Left colon (tissue), 2 donors: ENCODE results near the gene BTBD1. TPM values are rescaled to one million over a fixed set of nuclear protein-coding genes. Genes with fewer than 3 reads are reported as not detected.

Source experiments
- ATAC-seq: fragments of 200-7000 bp; cut with Tn5 transposase; one replicate; pipeline ENCODE4 v1.9.1; 2020; ENCODE audit warnings: mild to moderate bottlenecking, moderate library complexity
- DNase-seq, 2 donors: peaks; one replicate each; pipeline ENCODE4 v3.0.0-alpha.2; 2020
- intact Hi-C, 2 donors: fragments of 100-400 bp; cut with DNase I in 1 of 2; cut with micrococcal nuclease in 1 of 2; formaldehyde crosslinking; loops; one replicate each; pipeline versions ENCODE4 v1.11.2 to v1.14.0; 2022; cut with DNase I, micrococcal nuclease
- long read RNA-seq: library from polyadenylated mRNA; unstranded; transcript quantifications from one replicate; pipeline ENCODE4 v2.0.0, GENCODE V29; 2021
- total RNA-seq, 2 donors: library from RNA; stranded (reverse); fragmentation: NEBNext Ultra II Directional; extraction: Animal tissue kit (Norgen Biotek cat#: 25700); gene quantifications; one replicate each; pipeline ENCODE4 v1.2.1, GENCODE V29; 2021
- donor health status: DM: no; HTN: no; CAD: no.
- donor health status: DM: yes; HTN: yes; CAD: no.

Gene BTBD1
- 10 to 100 TPM; 62.8 to 70.1 TPM for total RNA-seq
- long read RNA-seq, transcript BTBD1-201 (8 exons, 3,297 nt) = major isoform, 194 of 220 reads
- long read RNA-seq, partial matches to known transcripts = 6 of 220 reads
- long read RNA-seq, other reads (novel, unspliced or antisense) = 19 of 220 reads

DNA sequence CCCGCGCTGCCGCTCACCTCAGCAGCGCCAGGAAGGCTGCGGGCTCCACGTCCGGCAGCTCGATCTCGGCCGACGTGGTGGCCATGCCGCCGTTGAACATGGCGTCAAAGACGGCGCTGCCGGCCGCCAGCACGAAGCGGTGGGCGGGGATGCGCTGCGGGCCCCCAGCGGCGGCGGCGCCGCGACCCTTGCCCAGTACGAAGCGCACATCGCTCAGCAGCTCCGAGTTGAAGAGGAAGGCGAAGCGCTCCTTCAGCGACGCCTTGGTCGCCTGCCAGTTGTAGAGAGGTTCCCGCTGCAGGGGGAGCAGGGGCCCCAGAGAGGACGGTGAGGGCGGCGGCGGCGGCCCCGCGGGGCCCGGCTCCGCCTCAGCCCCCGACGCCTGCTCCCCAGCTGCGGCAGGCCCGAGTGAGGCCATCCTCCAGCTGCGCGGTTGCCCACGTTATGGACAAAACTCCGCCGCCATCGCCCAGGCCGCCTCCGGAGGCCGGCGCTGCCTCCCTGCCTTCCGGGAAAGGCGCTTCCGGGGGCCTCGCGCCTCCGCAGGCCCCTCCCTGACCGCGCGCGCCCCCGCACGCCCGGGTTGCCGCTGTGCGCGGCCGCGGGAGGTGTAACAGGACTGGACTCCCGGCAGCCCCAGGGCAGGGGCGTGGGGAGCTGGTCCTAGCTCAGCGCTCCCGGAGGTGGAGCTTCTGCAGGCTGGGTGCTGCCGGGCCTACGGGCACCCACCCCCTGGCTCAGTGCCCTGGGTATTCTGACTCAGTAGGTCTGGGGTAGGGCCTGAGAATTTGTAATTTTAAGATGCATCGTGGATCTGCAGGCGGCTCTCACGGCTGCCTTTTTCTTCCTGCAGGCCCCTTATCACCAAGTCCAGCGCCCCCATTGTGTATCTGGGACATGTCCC, at the start of gene BTBD1:
TSS of gene BTBD1 (minus strand) at position 519 of the 904 bp plus-strand sequence. CDS start at position 418, 101 bp downstream.
- peak; percentile 92 to 96 for DNase-seq
- ATAC-seq = peak; percentile 98
- intact Hi-C loops = no loop called here

DNA sequence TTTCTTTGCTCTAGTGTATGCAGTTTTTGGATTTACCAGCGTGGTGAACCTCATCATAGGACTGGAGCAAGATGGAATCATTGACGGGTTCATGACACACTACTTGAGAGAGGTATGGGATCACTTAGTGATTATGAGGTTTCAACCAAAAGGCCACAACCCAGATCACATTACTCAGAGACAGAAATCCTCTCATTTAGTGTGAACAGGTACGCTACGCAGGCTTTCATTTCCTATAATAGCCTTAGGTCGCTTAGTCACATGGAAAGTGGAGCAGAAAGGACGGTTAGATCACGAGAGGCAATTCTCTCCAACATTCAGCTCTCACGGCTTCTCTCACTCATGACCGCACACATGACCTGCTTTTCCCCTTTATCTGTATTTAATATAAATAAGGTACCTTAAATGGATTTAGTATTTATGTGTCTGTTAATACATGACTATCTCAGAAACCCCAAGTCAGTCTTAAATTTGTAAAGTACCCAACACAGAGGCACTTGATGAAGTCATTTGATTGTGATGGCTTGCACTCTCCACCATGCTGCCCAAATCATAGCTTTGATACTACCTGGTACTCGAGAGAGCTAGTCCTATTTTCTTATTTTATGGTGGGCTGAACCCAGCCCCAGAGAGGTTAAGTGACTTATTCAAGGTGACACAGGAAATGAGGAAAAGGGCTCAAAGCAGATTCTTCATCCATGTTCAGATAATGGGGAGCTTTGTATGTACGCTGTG, 48.9 kb upstream of the BTBD1 start:
- DNase-seq (no peak), ATAC-seq (no peak)
- intact Hi-C loops = no loop called here

DNA sequence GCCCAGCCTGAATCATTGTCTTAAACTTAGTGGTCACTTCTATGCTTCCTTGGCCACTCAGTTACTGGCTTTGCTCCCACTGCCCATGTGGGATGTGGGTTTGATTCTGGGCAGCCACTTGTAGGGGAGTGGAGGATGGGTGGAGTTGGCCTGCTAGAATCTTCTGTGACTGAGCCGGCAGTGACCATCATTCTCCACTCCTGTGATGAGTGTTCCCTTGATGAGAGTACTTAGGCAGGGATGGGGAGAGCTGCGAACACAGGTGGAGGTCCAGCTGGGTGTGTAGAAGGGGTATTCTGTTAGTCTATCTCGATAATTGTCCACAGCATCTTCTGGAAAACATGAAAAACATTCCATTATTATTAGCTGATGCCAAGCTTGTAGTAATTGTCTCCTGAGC, 48.4 kb upstream of the BTBD1 start:
- DNase-seq (no peak), ATAC-seq (no peak)
- intact Hi-C loops = no loop called here

DNA sequence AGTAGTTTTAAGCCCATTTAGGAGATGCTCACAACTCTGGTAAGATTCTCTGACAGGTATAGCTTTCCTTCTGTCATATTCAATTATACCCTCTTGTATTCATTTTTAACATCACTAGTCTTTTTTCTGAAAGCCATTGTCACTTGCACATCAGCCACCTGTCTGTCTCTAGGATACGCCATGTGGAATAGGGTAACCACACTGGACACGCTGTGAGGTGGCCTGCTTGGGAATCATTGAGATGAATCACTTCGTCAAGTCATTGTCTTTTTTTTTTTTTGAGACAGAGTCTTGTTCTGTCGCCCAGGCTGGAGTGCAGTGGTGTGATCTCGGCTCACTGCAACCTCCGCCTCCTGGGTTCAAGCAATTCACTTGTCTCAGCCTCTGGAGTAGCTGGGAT, 47.8 kb upstream of the BTBD1 start:
- DNase-seq (no peak), ATAC-seq (no peak)
- intact Hi-C loops = no loop called here

DNA sequence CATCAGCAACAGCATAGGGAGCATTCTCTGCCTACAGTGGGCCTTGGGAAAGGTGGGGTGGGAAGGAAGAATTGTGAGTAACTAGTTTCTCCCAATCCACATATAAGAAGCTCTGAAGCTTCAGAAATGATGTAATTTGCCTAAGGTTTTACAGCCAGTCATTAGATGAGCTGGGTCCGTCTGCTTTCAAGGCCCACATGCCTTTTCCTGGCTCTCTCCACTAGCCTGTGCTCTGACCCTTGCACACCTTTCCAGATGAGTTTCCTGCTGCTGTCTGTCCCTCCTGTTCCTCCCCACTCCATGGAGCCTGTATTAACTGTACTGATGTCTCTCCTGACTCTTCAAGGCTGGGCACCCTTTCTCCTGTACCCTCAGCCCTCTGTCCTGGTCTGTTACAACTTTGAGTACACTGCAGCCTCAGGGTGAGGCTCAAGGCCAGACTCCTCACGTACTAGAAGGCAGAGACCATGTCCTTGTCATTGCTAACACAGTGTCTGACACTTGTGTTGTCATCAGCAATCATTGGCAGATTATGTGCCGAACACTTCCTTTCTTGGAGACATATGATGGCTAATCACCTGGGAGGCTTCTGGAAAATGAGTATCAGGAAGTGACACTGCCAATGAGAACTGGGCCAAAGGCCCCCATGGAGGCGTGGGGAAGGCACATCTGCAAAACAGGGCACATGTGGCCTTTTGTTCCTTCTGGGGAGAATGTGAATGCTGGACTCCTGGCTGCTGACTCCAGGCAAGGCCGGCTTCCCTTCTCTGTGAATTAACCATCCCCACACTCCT, 47.0 kb upstream of the BTBD1 start:
- ATAC-seq = no peak
- intact Hi-C loops = no loop called here

DNA sequence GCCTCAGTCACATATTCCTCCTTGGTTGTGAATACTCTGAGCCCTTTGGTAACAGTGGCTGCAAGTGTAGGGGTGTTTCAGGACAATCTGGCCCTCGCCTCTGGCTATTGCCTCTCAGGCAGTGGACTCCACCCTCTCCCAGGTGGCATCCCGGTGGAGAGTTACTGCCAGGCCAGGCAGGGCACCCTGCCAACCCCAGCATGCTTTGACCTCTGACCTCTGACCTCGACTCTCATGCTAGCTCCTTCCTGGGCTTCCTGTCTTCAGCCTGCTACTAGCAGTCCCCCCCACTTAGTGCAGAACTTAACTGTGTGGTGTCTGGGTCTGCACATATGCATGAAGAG, 45.9 kb upstream of the BTBD1 start:
- intact Hi-C loops = no loop called here
- DNase-seq (no peak), ATAC-seq (no peak)

More for the DNA sequence above, 47.0 kb upstream of the BTBD1 start:
- DNase-seq = no peak

DNA sequence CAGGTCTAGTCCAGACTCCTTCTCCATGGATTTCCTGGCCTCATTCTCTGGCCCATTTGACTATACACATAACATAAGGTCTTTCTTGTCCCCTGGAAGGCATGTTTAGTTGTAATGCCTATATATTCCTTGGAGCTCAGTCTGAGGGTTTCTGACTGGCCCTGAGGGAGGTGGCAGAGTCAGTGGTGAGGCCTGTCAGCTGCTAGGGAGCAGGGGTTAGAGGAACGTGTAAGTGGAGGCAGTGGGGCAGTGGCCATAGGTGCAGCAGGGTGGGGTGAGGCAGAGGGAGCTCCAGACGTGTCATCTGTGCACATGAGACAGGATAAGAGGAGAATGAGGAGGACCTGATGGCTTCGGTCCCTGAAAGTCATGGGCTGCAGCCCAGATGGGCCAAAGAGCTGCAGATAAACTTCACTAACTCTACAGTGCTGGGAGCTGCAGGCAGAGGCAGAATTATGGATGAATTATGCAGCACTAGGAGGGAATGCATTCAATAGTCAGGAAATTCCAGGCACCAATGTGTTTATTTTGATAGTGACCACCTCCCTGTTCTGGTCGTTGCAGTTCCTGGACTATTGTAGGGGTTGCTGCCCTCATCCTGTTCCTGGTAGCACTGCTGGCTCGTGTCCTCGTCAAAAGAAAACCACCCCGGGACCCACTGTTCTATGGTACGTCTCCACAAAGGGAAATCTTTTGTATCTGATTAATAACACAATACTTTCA, 45.3 kb upstream of the BTBD1 start:
- DNase-seq = no peak
- no peak for ATAC-seq
- intact Hi-C loops = no loop called here

DNA sequence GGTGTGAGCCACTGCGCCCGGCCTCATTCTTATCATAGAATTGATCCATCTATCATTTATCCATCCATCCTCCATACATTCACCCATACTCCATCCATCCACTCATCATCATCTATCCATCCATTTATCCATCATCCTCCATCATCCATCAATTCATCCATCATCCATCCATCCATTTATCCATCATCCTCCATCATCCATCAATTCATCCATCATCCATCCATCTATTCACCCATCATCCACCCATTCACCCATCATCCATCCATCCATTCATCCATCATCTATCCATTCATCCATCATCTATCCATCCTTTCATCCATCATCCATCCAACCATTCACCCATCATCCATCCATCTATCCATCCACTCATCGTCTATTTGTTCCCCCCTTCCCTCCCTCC, 44.1 kb upstream of the BTBD1 start:
- intact Hi-C loops = no loop called here
- no peak for ATAC-seq
- DNase-seq = no peak

DNA sequence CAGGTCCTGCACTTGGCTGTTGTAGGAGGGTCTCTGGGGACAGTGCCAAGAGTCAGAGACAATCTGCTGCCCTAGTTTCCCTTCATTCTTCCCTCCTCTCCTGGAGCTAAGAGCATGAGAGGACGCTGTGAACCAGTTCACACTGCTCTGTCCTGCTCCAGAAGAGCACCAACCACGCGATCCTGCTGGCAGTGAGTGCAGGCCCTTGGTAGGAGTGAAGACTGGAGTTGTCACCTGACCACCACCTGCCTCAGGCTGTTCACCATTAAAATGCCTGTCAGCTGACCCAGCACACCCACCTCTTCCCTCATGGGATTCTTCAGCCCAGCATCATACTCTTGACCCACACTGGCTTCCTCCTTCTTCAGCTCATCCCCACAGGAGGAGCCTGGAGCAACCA, 43.3 kb upstream of the BTBD1 start:
- intact Hi-C loops = no loop called here
- no peak for DNase-seq
- no peak for ATAC-seq

DNA sequence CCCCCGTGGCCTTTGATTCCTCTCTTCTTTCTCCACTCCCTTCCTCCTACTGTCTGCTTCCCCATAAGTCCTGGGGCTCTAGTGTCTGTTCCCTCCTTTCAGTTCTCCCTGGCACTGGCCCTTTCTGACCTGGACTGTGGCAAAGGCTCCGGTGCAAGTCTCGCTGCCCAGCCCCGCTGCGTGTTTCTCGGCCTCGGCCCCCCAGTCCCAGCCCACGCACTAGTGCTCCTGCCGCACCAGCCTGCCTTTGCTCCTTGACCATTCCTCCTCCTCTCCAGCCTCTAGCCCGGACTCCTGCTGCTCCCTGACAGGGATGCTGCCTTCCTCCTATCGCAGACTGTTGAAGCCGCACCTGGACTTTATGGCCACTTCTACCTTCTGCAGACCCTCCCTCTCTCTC, 42.5 kb upstream of the BTBD1 start:
- no peak for ATAC-seq
- intact Hi-C loops = no loop called here
- no peak for DNase-seq

DNA sequence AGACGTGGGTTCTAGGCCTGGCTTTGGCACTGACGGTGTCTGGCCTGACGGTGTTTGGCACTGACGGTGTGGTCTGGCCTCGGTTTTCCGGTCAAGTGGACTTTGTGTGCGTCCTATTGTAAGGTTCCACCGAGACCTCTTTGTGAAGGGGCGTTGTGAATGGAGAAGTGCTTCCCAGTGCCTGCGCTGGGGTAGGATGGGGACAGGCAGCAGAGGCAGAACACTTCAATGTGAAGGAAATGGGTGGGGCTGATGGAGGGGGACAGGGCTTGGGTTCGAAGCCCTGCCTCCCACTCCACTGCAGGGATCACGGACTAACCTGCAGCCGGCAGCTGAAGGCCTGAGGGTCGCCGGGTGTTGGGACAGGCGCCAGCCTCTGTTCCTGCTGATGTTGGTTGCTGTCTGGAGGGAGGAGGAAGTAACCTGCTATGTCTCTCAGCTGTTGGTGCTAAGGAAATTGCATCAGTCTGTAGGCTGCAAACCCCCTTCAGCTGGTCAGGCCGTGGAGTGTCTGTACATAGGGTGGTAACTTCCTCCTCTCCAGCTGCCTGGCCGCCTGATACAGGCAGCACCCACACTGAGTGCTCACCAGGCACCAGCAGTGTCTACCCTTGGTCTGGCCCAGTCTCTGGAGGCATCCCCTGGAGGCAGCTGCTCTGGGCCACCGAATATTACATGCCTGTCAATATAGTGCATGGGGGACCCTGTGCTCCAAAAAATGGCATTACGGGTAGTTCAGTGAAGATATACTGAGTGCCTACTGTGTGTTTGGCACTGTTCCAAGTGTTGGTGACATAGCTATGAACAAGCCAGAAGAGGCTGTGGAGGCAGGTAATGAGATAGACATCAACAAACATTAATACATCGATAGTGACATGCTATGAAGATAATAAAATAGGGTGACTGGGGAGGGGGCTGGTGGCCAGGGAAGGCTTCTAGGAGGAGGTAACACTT, 41.5 kb upstream of the BTBD1 start:
- ATAC-seq = peak; percentile 53
- intact Hi-C loops = no loop called here

DNA sequence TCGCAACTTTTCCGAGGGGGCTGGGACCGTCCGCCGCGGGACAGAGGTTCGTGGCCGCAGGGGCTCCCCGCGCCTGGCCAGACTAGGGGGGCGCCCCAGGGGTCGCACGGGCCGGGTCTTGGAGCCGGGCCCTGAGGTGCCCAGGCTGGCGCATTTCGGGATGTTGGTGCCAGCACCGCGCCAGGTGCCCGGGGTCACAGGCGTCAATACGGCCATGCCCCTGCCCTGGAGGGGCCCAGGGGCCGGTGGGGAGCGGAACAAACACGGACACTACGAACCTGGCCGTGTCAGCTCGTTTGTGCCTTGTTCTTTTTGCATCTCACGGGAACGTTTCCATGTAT, 40.8 kb upstream of the BTBD1 start:
- DNase-seq (no peak), ATAC-seq (no peak)
- intact Hi-C loops = no loop called here

More for the DNA sequence above, 41.5 kb upstream of the BTBD1 start:
- peak; percentile 28 to 56 for DNase-seq

DNA sequence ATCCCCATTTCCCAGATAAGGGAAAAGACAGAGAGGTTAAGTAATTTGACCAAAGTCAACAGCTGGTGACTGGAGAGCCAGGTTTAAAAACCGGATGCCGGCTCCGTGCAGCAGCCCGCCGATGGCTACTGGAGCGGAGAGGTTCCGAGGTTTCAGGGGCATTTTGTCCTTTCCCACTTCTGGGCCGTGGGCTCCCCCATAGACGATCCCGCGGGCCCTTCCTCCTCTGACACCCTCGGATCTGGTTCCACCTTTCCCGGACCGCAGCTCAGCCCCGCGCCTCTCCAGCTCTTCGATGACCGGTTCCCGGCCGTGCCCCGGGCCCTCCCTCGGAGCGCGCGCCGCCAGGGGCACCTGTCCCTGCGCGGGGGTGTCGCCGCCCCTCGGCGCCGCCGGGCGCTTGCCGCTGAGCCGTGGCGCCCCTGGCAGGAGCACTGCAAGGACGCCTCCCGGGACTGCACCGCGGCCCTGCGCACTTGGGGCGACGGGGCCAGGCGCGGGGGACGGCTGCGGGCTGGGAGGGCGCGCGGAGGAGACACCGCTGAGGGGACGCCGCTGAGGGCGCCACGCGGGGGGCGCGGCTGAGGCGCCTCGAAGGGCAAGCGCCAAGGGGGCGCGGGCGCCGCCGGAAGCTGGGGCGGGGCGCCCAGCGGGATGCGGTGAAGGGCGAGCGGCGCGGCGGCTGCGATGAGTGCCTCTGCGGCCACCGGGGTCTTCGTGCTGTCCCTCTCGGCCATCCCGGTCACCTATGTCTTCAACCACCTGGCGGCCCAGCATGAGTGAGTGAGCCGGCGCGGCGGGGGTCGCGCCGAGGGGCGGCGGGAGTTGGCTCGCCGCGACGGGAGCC, 40.2 kb upstream of the BTBD1 start, which contains the start of gene TM6SF1:
TSS of gene TM6SF1 (plus strand) at position 652 of the 847 bp plus-strand sequence. CDS start at position 688, 36 bp downstream.
- intact Hi-C loops = no loop called here
- DNase-seq (no peak), ATAC-seq (peak; percentile 21)

DNA sequence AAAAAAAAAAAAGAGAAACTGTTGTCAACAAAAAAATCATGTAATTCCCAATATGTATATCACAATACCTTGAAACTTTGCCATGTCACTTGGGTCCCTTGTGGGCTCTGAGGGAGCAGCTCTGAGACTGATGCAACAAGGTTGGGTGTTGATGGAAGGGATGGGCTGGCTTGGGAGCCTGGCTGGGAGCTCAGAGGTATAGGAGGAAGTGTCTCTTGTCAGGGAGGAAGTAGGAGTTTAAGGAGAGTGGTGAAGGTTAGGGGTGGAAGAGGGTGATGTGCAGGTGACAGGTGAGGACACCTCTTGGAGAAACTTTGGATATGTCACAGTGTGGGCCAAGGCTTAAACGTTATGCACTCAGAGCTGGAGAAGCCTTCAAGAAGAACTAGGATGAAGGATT, 38.4 kb upstream of the BTBD1 start:
- ATAC-seq (no peak), DNase-seq (no peak)
- intact Hi-C loops = no loop called here

DNA sequence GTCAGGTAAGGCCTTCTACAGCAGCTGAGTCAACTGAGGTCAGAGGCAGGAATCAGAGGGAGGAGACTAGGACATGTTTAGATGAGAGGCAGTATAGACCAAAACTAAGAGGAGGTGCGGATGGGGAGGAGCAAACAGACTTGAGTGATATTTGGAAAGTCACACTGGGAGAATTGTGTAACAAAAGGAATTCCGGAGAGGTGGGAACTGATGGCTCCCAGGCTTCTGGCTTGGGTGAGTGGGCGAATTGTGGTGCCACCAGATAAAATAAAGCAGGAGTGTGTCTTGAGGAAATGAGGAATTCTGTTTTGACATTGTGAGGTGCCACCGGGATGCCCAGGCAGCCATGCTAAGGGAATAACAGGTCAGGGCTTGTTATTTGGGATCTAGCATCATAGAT, 37.1 kb upstream of the BTBD1 start:
- no peak for ATAC-seq
- intact Hi-C loops = no loop called here

DNA sequence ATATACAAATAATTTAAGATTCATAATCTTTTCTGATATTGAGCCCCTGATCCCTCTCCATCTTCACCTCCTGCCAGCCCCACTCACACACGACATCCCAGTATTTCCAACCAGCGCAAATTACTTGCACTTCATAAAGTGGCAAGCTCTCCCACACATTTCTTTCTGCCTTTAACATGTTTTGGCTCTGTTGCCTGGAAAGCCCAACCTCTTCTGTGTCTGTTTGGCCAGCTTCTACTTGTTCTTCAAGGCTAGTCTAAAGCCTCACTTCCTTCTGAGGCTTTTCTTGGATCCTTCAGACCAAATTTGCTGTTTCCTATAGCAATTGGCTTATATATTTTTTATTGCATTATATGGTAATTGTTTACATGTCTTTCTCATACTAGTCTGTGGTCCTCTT, 35.3 kb upstream of the BTBD1 start:
- DNase-seq = no peak

More for the DNA sequence above, 37.1 kb upstream of the BTBD1 start:
- no peak for DNase-seq

More for the DNA sequence above, 35.3 kb upstream of the BTBD1 start:
- ATAC-seq = no peak
- intact Hi-C loops = no loop called here
